ENCODE results near the gene SORCS1.
"Not testable (repeated sequence)": the region's sequence is repeated elsewhere in the genome, so short reads cannot be mapped to it uniquely, and the experiment has no call there.

SORCS1 gene

DNA sequence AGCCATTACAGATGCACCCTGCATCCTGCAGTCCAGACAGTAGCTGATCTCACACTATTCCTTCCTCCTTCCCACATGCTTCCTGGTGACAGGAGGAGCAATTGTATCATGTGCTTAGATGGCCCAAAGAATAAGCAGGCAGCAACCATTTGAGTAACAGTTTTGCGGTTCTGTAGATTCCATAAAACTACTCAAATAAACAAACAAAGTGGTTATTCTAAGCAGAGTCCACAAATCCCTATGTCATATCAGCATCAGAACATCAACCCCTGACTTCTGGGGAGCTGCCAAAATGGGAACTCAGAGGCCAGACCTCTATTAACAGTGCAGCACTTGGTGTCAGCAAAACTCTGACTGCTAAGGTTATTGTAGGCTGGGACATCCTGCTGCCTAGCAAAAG is 226.0 kb downstream of the SORCS1 start:
- DNase-seq = no peak

DNA sequence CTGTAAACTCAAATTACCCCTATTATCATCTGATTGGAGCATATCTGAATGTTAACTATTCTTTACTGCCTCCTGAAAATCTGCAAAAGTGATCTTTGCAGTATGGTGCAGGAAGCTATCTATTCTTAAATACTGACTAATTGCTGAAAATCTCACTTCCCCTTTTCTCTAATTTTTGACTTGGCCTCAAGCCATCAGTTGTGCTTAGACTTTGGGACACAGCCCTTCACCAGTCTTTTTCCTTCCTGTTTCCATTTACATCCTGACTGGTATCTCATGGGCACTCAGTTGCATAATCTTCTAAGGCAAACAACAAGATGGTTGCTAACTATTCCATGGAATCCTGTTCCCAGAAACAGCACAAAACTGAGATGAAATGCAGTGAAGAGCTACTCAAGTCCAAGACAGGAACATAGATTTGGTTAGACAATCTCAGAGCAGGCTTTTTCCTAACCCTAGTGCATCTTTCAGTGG is 228.5 kb downstream of the SORCS1 start:
- DNase-seq = no peak

DNA sequence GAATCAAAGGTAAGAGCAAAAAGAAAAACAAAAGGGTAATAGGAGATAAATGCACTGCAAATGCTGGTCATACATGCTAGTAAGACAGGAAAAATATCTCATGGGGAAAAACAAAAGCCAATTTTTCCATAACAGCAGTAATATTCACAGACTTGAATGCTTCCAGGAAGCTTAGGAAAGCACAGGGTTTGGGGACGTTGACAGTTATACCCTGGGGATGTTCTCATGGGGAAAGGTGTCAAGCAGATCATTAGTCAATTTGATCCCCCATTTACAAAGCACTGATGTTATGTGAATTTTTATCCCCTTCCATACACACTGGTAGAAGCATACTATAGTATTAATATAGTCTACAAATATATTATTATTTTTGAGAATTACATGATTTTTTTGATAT is 232.7 kb downstream of the SORCS1 start:
- no peak for DNase-seq

DNA sequence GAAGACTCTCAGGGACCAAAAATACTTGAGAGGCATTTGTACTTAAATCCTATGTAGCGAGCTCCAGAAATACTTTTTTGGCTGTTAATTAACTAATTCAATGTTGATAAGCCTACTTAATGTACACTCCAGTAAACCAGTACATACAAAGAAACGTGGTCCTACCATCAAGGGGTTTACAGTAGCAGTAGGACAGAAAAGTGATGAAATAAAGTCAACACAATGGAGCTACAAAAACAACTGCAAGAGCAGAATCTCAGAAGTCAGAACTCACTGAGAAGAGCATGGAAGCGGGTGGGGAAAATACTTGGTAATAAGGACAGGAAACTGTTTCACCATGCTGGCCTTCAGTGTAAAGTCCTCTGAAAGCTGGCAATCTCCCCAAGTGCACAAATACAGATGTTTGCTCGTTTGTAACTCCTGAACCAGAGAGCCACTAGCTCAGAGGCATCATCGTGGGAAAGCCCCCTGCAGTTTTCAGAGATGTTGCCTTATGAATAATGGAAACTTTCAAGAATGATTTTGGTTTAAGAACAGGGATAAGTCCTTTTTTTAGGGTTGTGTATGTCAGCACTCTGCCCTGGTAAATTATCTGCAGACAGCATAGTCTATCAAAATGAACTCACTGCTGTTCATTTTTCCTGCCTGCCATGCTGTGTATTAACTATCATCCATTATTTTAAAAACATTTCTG is 233.2 kb downstream of the SORCS1 start:
- DNase-seq = no peak

DNA sequence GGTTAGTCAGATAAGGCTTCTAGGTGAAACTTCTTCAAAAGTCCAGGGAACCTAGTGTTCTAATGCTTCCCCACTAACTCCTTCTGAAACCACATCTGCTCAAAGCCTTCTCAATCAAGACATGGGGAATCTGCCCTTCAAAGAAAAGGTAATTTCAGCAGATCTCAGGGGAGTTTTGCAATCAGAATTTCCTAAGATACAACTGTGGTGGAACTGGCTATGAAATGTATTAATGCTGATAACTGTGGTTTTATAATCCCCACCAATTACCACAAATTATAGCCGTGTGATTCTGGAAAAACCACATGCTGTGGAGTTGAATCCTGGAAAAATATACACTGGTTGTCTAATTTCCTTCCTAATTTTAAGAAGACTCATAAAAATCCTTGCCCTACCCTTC is 233.8 kb downstream of the SORCS1 start:
- DNase-seq = no peak

DNA sequence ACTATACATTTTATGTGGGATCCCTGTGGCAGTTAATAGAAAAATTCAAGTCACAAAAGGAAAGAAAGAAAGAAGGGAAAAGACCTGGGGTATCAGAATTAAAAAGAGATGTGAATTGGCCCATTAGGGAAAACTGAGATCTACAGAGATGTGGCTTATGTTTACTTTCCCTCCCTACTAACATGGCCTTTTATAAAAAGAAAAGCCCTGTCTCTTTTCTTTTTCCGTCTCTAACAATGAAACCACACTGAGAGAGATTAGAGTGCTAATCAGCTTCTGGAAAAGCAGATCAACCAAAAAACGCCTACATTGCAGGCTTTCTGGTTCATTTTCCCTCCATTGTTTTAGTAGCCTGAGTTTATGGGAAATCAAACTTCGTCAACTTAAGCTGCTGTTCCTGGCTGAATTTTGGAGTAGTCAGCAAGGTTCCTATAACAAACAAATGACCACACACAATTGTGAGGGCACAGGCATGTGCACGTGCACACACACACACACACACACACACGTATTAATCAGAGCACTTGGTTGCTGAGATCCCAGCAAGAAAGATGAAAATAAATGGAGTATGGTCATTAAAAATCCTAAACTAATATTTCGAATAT is 235.1 kb downstream of the SORCS1 start:
- no peak for DNase-seq

DNA sequence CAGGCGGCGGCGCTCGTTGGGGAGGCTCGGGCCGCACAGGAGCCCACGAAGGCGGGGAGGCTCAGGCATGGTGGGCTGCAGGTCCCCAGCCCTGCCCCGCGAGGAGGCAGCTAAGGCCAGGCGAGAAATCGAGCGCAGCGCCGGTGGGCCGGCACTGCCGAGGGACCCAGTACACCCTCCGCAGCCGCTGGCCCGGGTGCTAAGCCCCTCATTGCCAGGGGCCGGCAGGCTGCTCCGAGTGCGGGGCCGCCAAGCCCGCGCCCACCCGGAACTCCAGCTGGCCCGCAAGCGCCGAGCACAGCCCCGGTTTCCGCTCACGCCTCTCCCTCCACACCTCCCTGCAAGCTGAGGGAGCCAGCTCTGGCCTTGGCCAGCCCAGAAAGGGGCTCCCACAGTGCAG is 236.4 kb downstream of the SORCS1 start:
- DNase-seq = not testable (repeated sequence)

DNA sequence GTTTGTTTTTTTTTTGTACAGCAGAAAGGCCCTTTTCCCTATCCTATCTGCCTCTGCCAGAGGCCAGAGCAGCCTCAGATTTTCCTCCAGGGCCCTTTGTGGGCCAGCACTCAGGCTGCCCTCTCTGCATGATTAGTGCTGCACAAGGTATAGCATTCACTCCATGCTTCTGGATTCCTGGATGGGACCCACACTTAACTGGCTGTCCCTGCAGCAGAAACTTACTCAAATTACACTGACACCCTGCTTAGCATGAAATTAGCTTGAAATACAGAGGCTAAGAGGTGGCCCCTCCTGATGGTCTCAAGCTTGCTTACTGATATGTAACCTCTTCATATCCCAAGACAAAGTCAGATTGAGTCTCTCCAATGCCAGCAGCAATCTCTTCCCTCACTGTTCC is 239.3 kb downstream of the SORCS1 start:
- DNase-seq = no peak

DNA sequence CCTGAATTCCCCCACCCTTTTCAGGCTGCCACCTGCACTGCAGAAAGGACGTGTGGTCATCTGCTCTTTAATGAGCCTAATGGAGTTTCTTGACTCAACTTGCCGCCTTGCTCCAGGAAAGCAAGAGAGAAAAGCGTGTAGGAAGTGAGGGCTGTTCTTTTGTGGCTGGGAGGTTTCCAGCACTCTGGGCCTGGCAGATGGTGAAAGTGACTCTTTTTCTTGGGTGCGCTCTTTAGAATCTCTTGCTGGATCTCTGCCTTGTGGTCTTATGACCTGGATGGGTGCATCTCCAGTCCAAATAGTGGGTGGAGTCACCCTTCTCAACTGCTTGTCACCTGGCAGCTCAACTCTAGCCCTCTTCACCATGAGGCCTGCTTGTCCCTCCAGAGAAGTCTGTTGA is 244.0 kb downstream of the SORCS1 start:
- no peak for DNase-seq

DNA sequence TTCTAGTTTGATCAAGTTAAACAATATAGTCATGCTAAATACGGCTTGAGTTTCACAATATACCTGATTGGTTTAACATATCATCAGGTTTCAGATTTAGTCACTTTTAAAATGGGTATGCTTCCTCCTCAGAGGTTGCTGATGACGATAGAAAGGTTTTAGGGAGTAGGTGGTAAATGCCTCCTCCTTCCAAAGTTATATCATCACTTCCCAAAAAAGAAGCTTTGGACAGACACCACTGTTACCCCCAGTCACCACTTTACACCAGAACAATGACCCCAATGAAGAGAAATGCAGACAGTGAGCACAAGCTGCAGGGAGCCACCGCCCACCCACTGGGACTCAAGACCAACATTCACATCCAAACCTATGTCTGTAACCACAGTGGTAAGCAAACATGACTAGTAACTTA is 244.6 kb downstream of the SORCS1 start:
- DNase-seq = no peak

DNA sequence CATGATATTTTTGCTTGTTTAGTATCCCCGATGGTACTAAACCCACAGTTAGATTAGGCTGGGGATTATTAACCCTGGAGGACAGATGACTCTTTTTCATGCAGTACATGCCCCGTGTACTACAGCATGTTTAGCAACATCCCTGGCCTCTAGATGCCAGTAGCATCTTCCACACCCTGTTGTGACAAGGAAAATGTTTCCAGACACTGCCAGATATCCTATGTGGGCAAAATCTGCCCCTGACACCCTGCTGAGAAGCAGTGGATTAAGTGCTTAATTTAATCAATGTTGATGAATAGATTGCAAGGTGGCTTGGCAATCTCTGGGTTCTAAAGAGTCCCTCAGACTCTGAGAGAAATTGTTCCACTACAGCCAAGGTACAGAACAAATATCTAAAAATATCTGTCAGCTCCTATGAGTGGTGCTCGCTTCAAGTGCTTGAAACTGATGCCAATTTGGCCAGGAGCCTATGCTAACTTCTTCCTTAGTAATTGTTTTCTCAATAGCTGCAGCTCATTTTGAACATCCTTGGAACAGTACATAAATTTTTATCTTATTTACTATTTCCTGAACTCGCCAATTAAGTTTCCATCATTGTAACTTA is 247.0 kb downstream of the SORCS1 start:
- no peak for DNase-seq

DNA sequence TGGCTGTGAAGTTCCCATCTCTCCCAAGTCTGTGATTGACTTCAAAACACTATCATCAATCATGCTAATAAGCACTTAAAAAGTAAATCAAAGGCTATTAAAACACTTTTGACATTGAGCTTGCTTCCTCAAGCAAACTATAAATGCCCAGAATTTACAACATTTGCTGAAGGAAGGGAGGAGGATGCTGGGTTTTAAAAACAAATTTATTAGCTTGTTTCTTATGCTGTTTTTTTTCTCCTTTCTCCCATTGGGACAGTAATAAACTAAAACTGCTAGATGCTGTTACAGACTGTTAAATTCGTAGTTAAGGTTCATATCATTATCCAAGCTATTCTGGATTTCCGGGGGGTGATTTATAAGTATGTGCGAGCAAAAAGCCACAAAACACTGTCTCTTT is 250.5 kb downstream of the SORCS1 start:
- DNase-seq = no peak

DNA sequence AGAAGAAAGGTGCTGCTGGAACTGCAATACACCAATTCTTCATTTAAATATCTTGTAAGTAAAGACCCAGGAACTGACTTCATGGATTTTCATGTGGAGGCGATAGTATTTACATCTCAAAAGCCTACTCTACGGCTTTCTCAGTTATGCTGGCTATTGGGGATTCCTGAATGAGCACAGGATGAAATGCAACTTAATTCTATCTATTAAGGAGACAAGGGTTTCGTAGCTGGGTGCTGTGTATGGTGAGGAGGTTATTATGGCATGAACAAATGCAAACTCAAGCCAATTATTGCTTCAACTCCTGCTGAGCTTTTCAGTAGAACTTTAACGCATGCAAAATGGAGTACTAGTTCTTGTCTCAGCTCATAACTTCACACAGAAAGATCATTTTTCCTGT is 251.2 kb downstream of the SORCS1 start:
- DNase-seq = no peak

DNA sequence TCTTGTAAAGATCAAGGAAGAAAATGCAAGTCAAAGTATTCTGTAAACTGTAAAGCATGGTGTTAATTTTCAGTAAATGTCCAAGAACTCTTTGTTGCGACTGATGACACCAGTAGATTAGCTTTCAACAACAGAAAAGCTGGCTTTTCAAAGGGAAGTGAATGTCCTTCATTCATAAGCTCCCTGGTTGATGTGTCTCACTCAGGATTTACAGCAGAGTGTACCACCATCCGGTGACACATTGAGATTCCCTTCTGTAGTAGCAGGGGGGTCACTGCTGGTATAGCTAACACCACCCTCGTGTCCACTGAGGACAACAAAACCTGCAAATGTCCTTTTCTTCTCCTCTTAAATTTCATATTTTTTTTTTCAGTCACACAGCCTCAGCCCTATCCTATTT is 253.4 kb downstream of the SORCS1 start:
- DNase-seq = no peak

DNA sequence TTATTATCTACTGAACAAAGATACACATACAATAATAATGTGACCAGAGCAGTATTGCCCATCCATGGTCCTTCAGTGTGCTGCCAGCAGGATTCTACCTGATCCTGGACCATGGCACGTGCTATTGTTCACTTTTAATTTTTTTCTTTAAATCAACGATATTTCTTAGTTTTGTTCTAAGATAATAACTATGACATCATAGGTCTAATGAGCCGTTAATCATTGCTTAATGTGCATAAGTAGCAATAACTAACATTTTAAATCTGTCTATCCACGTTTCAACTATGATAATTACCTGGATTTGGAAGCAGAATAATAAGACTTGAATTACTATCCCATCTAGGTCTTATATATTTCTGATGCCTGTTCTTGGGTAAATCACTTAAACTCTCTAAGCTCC is 253.8 kb downstream of the SORCS1 start:
- no peak for DNase-seq

DNA sequence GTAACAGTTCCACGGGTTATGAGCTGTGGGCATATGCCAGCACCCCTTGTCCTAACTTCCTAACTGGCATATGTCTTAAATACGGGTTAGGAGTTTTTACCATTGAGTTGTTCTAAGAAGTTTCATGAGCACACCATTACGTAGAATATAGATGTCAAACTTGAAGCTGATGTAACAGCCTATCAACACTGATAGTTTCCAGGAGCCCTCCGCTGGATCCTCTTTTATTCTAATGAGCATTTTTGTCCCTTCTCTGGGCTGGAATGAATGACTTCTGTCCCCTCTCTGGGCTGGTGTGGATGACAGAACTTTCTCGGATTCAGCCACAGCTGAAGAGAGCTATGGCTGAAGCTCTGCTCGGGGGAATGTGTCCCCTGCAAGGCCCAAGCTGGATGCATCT is 256.3 kb downstream of the SORCS1 start:
- DNase-seq = no peak

DNA sequence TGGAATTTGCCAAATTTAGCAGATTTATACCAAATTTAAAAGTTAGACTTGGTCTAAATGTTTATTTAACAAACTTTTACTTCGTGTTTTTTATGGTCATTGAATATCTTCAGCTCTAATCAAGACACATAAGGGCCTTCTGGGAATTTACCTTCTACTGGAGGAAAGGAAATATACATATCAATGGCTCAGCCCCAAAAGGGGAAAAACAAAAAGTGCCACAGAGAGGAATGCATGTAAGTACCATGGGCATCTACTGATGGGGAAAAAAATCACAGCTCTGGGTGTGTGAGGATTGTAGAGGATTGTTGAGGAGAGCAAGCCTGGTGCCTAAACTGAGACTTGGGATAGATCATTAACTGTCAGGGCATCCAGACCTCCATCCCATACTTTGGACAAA is 260.3 kb downstream of the SORCS1 start:
- no peak for DNase-seq

DNA sequence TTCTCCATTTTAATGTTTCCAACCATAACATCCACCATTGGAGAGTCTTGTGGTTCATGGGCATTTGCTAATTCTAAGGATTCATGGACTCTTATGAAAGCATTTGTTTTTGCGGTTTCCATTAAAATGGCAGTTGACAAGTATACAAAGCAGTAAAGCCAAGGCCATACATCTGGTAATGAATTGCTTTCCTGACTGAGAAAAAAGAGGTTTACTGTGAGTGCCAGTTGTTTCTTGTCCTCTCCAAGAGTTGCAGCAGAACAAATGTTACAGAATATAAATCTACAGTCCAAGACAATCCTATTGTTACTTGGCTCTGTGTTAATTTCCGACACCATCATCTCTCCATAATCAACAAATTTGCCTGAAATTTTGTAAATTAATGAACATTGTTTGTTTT is 261.3 kb downstream of the SORCS1 start:
- DNase-seq = no peak

DNA sequence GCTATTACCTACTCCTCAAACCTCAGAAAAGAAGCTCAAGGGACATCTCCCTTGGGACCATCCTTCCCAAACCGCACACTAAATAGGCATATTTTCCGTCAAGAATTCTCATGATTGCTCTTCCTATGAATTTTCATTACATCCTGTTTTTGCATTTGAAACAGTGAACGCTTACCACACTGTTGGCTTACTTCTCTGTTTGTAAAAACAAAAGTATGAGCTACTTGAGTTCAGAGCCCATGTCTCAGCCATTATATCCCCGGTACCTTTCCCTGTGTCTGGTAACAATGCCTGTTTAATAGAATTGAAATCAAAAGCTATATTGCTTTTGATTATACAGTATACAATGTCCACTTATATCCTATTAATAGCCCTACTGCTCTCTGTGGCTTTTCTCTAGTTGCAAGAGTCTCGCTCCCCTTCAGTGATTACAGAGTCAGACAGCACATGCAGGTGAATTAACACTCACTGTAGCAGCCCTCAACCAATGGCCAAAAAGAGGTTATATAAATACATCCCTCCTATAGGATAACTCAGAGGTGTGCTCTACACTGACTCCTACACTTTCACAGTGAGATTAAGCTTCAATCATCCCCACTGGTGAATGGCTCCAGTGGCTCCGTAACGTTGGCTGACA is 264.4 kb downstream of the SORCS1 start:
- DNase-seq = no peak

DNA sequence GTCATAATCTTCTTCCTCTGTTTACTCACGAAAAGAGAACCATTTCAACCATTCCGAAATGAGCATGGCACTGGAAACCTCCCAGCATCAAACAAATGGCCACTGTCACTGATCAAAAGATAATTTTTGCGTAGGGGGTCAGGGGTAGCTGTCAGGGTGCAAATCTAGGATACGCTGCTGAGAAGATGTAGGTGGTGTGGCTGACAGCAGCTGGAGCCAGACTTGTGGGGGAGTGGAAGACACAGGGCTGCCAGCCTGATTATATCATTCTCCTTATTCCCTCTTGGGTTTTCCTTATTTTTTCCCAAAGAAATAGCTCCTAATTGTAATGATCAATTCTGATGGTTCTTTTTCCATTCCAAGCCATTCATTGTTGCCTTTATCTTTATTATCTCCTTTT is 266.1 kb downstream of the SORCS1 start:
- no peak for DNase-seq

DNA sequence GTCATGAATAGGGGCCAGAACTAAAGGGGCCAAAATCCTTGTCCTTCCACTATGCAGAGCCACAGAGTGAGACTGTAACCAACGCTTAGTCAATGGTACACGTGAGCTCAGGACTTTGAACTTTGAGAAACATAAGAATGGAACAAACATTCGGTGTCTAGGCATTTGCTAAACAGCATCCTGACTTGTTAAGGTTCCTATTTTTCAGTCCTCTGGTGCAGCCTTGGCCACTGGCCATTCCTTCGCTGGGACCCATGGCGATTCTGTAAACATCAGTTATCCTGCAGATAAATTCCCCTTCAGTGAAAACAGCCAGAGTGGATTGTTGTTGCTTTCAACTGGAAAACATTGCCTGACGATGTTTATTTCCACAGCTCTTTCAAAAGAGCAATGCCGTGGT is 266.8 kb downstream of the SORCS1 start:
- DNase-seq = no peak

DNA sequence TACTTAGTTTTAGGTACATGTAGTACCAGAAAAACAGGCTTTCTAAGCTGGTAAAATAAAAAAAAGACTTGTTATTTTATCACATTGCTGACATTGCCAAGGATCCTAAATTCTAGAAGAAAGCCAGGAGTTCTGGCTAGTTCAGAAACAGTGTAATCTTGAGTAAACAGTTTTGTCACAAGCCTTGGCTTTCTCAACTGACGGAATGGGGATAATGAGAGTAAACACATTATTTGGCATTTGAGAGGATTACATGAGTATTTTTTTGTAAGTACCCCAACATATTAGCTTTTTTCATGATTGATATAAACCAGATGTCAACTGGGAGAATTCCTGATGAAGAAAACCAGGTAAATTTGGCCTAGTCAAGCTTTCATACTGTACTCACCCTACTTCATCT is 269.8 kb downstream of the SORCS1 start:
- DNase-seq = no peak

DNA sequence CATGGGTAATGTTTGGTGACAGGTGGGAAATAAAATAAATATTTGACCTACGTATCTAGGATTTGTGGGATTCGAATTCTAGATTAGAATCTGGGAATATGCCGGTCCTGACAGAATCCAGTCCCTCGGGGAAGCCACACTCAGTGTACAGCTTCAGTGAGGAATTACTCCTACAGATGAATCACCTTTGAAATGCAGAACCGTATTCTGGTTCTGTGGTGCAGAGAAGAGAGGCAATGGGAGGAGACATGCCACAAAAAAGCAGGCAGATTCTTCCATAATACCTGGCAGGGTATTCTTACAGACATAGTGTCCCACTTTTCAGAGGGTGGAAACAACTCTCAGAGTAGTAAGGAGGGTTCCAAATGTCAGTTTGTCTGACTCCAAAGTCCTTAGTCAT is 286.9 kb downstream of the SORCS1 start:
- no peak for DNase-seq

DNA sequence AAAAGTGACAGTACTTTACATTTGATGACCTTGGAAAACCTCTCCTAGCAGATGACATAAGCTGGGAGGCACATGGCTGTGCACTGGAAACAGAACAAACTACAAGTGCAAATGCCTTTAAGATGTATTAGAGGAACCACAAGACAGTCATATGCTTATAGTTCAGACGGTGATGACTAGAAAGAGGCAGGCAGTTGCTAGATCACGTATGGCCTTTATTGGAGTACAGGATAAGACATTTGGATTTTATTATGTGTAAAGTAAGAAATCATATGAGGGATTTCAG is 290.0 kb downstream of the SORCS1 start:
- DNase-seq = no peak

All from right forelimb (tissue), 1 donor.